PFSK-1 (cell line): ENCODE data around the gene IKBIP.

ENCODE experiments used
- FOXP2 ChIP-seq: optimal IDR thresholded peaks from 2 replicates; pipeline ENCODE3; 2011; ENCODE audit warnings: borderline replicate concordance, control low read depth, inconsistent platforms; ENCODE audit not compliant: insufficient read depth; ENCODE audit errors: extremely low read length, extremely low read depth
- POLR2AphosphoS5 ChIP-seq: IDR thresholded peaks from 2 replicates; pipeline ENCODE4 v1.6.1; 2012; ENCODE audit warnings: low read depth, mild to moderate bottlenecking, control low read depth, low read length, moderate library complexity
- SIN3A ChIP-seq: IDR thresholded peaks from 2 replicates; pipeline ENCODE4 v1.6.1; 2012; ENCODE audit warnings: mild to moderate bottlenecking, low read length, moderate library complexity, borderline replicate concordance; ENCODE audit not compliant: insufficient read depth
- TAF1 ChIP-seq: IDR thresholded peaks from 2 replicates; pipeline ENCODE4 v1.6.1; 2012; ENCODE audit warnings: low read length, control low read depth, borderline replicate concordance; ENCODE audit not compliant: insufficient read depth
- TF ChIP-seq, protein P1 (sequence below), 2 experiments: IDR thresholded peaks; 2 replicates each; pipeline versions ENCODE4 v1.6.1 to v1.8.0; 2011 to 2012; ENCODE audit warnings: low read depth in 2 of 2, low read length in 2 of 2, control low read depth in 1 of 2, inconsistent platforms in 1 of 2, mild to moderate bottlenecking in 1 of 2, moderate library complexity in 1 of 2; ENCODE audit not compliant: insufficient read depth in 1 of 2

The IKBIP gene

DNA sequence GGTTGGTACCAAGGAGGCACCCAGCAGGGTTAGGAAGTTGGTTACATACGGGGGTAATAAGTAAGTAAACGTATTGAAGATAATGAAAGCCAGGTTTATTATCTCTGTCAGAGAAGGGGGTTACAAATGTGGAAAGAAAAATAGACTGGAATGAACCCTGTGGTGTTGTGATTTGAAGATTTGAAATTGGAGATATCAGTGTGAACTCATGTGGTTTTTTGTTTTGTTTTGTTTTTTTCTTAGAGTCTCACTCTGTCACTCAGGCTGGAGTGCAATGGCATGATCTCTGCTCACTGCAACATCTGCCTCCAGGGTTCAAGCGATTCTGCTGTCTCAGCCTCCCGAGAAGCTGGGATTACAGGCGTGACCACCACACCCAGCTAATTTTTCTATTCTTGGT is 65.2 kb downstream of the IKBIP start:
- TF ChIP-seq POLR2AphosphoS5 (no peak), SIN3A (no peak), TAF1 (no peak), FOXP2 (no peak)
- TF ChIP-seq, protein P1, sequence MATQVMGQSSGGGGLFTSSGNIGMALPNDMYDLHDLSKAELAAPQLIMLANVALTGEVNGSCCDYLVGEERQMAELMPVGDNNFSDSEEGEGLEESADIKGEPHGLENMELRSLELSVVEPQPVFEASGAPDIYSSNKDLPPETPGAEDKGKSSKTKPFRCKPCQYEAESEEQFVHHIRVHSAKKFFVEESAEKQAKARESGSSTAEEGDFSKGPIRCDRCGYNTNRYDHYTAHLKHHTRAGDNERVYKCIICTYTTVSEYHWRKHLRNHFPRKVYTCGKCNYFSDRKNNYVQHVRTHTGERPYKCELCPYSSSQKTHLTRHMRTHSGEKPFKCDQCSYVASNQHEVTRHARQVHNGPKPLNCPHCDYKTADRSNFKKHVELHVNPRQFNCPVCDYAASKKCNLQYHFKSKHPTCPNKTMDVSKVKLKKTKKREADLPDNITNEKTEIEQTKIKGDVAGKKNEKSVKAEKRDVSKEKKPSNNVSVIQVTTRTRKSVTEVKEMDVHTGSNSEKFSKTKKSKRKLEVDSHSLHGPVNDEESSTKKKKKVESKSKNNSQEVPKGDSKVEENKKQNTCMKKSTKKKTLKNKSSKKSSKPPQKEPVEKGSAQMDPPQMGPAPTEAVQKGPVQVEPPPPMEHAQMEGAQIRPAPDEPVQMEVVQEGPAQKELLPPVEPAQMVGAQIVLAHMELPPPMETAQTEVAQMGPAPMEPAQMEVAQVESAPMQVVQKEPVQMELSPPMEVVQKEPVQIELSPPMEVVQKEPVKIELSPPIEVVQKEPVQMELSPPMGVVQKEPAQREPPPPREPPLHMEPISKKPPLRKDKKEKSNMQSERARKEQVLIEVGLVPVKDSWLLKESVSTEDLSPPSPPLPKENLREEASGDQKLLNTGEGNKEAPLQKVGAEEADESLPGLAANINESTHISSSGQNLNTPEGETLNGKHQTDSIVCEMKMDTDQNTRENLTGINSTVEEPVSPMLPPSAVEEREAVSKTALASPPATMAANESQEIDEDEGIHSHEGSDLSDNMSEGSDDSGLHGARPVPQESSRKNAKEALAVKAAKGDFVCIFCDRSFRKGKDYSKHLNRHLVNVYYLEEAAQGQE (IDR thresholded peaks at IDR 0.05; ENCODE audit: insufficient read depth in 1 of 2, low read depth in 2 of 2, low read length in 2 of 2), result no peak

DNA sequence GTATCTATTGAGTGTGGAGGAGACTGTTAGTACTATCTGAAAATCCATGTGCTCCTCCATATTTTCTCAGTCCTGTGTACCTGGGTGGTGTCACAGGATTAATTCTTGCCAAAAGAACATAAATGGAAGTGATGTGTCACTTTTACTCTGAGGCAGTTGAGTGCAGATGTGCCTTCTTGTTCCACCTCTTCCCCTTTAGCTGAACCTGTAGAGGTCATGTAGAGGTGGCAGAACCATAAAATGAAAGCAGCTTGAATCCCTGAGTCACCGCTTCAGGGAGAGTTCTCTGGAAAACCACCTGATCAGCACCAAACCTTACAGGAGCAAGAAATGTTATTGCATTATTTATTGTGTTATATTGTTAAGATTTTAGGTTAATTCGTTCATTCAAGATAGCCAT is 65.8 kb downstream of the IKBIP start:
- no peak for TF ChIP-seq POLR2AphosphoS5
- no peak for TF ChIP-seq SIN3A
- TF ChIP-seq TAF1, result no peak

DNA sequence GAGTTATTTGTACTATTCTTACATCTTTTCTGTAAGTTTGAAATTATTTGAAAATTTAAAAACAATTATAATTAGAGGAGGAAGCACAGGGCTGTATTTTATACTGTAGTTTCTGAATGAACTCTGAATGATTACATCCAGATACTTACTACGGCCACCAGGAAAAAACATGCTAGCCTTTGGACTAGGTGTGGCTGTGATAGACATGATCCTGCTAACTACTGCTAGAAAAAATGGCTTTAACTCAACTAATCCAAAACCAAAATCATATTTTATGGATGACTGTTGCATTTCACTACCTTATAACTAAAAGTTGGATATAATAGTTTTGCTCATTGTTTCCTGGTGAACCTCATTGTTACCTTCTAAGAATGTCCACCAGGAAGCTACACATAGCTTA is 66.2 kb downstream of the IKBIP start:
- TF ChIP-seq, protein P1 (IDR thresholded peaks at IDR 0.05; ENCODE audit: insufficient read depth in 1 of 2, low read depth in 2 of 2, low read length in 2 of 2), result no peak
- TF ChIP-seq POLR2AphosphoS5 (no peak), FOXP2 (no peak), SIN3A (no peak), TAF1 (no peak)

DNA sequence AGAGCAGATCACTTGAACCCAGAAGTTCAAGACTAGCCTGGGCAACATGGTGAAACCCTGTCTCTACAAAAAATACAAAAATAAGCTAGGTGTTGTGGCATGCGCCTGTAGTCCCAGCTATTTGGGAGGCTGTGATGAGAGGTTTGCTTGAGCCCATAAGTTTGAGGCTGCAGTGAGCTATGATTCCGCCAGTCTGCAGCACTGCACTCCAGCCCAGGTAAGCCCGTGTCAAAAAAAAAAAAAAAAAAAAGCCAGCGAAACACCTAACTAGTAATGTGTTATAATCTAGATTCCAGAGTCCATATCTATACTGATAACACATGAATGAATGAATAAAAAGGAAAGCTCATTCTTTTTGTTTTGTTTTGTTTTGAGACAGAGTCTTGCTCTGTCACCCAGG is 69.6 kb downstream of the IKBIP start:
- TF ChIP-seq FOXP2, result no peak
- no peak for TF ChIP-seq TAF1
- TF ChIP-seq POLR2AphosphoS5, result no peak
- no peak for TF ChIP-seq SIN3A
- TF ChIP-seq, protein P1 (IDR thresholded peaks at IDR 0.05; ENCODE audit: insufficient read depth in 1 of 2, low read depth in 2 of 2, low read length in 2 of 2), result no peak
